Fibroblast of lung (primary cell): Measurements from ENCODE around the gene AKAP6.

ENCODE experiments used
- EZH2 ChIP-seq: IDR thresholded peaks from 2 replicates; pipeline ENCODE4 v1.5.1; 2012; ENCODE audit warnings: low read length, control low read depth, mild to moderate bottlenecking; ENCODE audit errors: missing control alignments
- TF ChIP-seq, protein P1 (sequence below), 2 donors: IDR thresholded peaks in 1 of 2; conservative IDR thresholded peaks in 1 of 2; 1 replicate in 1 of 2; 2 replicates in 1 of 2; pipeline ENCODE4 v1.5.1; 2011 to 2012; ENCODE audit warnings: low read length in 2 of 2, control low read depth in 1 of 2, inconsistent platforms in 1 of 2, low read depth in 1 of 2, mild to moderate bottlenecking in 1 of 2

- TF ChIP-seq EZH2: no peak
- TF ChIP-seq, protein P1, sequence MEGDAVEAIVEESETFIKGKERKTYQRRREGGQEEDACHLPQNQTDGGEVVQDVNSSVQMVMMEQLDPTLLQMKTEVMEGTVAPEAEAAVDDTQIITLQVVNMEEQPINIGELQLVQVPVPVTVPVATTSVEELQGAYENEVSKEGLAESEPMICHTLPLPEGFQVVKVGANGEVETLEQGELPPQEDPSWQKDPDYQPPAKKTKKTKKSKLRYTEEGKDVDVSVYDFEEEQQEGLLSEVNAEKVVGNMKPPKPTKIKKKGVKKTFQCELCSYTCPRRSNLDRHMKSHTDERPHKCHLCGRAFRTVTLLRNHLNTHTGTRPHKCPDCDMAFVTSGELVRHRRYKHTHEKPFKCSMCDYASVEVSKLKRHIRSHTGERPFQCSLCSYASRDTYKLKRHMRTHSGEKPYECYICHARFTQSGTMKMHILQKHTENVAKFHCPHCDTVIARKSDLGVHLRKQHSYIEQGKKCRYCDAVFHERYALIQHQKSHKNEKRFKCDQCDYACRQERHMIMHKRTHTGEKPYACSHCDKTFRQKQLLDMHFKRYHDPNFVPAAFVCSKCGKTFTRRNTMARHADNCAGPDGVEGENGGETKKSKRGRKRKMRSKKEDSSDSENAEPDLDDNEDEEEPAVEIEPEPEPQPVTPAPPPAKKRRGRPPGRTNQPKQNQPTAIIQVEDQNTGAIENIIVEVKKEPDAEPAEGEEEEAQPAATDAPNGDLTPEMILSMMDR (conservative IDR thresholded peaks at IDR 0.05 in 1 of 2, IDR thresholded peaks at IDR 0.05 in 1 of 2; ENCODE audit: low read depth in 1 of 2, low read length in 2 of 2): no peak
Measured at GRCh38 chr14:32542507-32542906, 213.4 kb downstream of the AKAP6 start.
